ENCODE data around the gene RPL18A.

The RPL18A gene

DNA sequence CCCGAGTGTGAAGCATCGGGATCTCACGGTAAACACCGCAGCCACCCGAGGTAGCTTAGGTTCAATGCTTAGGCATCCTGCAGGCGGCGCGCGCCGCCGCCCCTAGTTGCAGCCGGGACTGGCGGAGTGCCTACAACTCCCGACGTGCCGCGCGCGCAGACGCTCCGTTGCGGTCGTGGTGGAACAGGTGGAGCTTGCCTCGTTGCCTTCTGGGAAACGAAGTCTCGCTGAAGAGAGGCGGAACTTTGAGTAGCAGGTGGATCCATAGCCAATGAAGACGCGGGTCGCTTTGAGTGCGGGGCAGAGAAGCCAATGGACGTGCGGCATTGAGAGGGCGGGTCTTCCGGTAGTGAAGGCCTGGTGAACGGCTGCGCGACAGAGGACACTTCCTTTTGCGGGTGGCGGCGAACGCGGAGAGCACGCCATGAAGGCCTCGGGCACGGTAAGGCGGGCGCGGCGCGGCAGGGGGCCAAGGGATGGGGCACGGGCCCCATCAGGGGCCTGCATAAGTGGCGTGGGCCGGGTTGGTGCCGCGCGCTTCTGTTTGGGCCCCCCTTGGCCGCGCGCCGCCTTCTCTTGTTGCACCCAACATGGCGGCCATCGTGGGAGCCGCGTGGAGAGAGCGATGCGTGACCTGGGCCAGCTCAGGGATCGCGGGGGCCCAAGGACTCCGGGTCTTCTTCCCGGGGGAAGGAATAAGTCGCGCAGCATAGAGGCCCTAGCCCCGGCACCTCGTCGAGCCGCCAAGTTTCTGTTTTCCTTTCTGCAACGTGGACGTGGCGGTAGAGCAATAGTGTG lies at the start of gene RPL18A:
RPL18A (plus strand) TSS at position 378 of the 798 bp plus-strand sequence; CDS start at position 425, 47 bp downstream.
- peak; percentile 98 to 99 for DNase-seq

DNA sequence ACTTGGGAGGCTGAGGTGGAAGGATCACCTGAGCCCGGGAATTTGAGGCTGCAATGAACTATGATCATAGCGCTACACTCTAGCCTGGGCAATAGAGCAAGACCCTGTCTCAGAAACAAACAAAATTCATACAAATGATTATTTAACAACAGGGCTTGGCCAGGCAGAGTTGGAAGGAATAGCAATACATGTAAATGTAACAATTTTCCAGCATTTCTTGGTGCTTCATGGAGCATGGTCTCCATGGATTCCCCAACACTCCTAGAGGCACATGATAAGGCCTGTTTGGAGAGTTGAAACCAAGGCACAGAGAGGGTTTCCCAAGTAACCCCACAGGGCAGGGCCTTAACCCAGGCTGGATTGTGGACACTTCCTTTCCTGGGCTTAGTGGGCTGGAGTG lies 48.6 kb upstream of the RPL18A start:
- no peak for DNase-seq

DNA sequence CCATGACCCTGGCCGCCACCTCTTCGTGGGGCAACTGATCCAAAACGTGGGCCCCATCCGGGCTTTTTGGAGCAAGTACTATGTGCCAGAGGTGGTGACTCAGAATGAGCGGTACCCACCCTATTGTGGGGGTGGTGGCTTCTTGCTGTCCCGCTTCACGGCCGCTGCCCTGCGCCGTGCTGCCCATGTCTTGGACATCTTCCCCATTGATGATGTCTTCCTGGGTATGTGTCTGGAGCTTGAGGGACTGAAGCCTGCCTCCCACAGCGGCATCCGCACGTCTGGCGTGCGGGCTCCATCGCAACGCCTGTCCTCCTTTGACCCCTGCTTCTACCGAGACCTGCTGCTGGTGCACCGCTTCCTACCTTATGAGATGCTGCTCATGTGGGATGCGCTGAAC lies 48.0 kb upstream of the RPL18A start:
- DNase-seq: no peak

DNA sequence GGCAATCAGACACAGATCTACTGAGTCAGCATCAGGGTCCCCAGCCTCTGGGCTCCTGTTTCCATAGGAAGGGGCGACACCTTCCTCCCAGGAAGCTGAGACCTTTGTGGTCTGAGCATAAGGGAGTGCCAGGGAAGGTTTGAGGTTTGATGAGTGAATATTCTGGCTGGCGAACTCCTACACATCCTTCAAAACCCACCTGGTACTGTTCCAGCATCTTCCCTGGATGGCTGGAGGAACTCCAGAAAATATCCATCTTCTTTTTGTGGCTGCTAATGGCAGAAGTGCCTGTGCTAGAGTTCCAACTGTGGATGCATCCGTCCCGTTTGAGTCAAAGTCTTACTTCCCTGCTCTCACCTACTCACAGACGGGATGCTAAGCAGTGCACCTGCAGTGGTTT lies 47.6 kb upstream of the RPL18A start:
- no peak for DNase-seq

DNA sequence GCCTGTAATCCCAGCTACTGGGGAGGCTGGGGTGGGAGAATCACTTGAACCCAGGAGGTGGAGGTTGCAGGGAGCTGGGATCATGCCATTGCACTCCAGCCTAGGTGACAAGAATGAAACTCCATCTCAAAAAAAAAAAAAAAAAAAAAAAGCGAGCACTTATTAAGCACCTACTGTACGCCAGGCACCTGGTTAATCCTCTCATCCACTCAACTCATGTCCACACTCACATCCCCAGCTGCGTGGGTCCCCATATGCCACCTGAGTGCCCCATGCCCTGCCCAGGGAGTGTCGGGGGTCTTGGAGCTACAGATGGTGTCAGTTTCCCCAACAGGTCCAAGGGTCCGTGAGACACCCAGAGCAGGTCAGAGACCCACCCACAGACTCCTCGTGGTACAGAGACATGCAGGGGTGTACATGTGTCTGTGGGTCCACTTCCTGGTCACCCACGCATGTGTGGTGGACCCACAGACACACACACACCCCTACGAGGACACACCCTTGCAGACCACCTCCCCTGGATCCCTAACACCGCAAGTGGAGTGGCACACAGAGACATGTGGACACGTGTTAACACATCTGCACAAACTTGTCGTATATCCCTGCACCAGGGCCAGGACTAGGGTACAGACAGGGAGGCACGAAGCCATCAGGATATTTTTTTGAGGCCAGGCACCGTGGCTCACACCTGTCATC lies 41.9 kb upstream of the RPL18A start:
- DNase-seq: no peak

DNA sequence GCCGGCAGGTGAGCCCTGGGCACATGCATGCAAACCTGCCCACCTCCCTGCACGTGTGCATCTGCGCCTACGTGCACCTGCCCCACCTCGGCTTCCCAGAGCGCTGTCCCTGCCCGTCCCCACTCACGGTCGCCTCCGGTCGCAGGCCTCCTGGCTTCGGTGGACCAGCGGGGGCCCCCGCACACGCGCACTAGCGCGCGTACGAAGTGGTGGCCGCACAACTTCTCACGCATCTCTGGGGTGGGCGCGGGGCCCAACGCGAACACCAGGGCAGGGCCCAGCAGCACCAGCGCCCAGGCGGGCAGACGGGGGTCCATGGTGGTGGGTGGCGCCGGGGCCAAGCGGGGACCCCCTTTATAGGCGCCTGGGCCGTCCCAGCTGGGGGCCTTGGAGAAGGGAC lies 38.5 kb upstream of the RPL18A start, which contains the start of gene INSL3:
INSL3 (minus strand) TSS at position 330 of the 400 bp plus-strand sequence; CDS start at position 317, 13 bp downstream.
- no peak for DNase-seq

DNA sequence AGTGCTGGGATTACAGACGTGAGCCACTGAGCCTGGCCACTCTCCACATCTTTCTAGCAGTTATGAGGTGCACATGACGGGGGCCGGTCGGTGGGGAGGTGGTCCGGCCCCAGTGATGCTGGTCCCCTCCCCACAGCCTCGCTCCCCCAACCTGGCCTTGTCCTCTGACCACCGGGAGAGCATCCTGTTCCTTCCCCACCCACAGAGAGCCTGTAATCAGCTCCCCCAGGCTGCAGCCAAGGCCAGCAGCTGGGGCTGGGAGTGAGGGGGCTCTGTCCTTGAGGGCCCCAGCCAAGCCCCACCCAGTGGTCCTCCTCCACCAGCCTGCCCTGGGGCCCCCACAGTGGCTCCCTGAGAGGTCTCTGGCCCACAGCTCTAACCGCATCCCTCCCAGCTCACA lies 35.4 kb upstream of the RPL18A start:
- DNase-seq: no peak

DNA sequence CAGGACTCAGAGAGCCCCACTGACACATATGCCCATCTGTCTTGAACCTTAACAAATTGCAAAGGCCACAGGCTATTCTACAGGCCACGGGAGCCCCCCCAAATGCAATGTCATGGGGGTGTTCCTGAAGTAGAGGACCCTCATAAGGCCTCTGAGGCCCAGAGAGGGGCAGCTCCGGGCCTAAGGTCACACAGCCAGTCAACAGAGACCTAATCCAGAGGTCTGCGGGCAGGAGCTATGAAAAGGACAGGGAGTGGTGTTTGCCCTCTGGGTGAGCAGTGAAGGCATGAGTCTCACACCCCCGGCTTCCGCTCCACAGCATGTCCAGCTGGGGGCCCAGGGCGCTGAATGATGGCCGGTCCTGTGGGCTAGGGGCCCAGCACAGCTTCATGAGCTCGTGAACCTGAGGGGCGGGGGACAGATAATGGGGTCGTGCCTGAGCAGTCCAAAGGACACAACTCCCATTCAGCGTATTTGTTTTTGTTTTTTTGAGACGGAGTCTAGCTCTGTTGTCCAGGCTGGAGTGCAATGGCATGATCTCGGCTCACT lies 33.1 kb upstream of the RPL18A start:
- no peak for DNase-seq

DNA sequence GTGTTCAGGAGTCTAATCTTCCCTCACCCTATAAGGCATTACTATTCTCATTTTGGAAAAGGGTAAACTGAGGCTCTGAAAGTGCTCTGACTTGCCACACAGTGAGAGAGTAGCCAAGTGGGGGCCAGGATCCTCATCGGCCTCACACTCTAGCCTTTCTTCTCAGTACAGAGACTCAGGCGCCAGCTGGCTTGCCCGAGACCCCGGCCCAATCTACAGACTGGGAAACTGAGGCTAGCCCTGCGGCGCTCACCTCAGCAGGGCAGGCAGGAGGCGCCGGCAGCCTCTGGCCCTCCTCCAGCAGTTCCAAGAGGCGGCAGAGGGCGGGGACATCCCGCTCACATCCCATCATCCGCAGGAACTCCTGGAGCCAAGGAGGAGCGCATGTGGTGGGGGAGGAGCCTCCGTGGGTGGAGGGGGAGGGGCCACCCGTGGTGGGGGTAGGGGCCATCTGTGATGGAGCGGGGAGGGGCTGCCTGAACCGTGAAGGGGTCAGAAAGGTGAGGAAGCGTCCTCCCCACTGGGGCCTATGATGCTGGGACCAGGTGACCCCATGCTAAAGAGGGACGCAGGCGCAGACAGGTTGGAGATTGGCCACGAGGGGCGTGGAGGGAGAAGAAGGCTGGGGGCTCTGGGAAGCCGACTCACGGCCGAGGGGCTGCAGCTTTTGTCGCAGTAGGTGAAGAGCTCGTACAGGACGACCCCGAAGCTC lies 29.7 kb upstream of the RPL18A start:
- DNase-seq: no peak

DNA sequence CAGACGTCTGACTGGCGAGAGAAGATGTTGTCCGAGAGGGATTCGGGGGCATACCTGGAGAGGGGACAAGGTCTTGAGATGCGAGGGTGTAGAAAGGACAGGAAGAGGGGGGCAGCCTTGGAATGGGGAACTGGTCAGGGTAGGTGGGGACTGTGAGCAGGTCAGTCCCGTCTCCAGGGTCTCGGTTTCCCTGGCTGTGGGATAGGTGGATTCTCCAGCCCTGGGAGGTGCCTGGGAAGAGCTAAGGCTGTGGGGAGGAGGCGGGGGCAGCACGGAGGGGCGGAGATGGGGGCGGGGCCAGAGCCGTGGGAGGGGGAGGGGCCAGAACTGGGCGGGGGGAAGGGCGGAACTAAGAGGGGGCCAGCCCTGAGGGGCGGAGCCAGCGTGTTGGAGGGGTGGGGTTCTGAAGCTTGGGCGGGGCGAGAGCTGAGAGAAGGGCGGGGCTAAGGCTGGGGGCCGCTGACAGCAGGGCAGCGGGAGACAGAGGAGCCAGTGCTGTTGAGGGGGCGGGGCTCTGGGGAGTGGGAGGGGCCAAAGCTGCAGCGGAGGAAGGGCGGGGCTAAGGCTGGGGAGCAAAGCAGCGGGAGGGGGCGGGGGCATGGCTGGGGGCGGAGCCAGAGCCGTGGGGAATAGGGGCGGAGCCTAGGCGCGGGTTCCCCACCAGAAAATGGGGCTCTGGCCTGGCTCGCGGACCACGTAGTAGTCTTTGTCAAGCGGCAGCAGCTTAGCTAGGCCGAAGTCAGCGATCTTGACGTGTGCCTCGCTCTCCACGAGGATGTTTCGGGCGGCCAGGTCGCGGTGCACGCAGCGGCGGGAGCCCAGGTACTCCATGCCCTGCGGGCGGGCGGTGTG lies 28.9 kb upstream of the RPL18A start:
- peak; percentile 59 to 63 for DNase-seq

DNA sequence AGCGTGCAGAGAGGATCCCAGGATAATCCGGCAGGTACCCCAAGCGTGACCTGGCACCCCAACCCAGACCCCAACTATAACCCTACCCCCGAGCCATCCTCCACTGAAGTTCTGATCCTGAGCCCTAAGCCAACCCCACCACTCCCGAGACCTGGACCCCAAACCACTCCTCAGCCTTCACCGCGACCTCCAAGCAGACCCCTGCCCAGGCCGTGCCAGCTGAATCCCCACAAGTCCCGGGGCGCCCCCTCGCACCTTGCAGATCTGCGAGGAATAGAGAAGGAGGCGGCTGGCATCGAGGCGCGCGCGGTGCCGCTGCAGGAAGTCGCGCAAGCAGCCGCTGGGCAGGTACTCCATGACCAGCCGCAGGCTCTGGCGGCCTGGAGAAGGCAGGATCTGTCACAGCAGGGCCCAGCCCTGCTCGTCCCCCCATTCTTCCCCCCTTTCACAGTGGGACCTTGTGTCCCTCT lies 28.3 kb upstream of the RPL18A start:
- DNase-seq: no peak

DNA sequence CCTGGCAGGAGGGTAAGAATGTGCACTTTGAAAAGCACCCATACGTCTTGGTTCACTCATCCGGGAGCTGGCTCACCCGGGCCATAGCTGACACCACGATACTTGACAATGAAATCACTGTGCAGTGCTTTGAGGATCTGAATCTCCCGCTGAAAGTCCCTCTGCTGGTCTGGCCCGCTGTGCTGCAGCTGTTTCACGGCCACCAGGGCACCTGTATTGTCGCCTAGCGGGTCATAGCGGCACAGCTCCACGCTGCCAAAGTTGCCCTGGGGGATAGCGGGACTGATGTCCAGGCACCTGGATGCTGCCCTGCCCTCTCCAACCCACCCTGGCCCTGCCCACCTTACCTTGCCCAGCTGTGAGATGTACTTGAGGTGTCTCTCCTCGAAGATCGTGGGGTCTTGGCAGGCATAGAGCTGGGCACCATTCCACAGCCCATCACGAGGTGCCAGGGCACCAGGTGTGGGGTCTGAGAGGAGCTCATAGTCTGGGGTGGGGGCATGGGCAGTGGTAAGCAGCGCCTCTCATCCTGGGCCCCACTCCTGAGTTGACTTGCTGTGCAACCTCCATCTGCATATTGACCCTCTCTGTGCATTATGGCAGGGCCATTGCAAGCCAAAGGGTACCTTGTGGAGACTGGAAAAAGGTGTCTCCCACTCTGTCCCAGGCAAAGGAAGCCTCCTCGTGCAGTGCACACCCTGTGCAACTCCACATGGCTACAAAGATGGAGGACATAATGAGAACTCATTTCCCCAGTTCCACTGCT lies 27.1 kb upstream of the RPL18A start:
- DNase-seq: no peak

DNA sequence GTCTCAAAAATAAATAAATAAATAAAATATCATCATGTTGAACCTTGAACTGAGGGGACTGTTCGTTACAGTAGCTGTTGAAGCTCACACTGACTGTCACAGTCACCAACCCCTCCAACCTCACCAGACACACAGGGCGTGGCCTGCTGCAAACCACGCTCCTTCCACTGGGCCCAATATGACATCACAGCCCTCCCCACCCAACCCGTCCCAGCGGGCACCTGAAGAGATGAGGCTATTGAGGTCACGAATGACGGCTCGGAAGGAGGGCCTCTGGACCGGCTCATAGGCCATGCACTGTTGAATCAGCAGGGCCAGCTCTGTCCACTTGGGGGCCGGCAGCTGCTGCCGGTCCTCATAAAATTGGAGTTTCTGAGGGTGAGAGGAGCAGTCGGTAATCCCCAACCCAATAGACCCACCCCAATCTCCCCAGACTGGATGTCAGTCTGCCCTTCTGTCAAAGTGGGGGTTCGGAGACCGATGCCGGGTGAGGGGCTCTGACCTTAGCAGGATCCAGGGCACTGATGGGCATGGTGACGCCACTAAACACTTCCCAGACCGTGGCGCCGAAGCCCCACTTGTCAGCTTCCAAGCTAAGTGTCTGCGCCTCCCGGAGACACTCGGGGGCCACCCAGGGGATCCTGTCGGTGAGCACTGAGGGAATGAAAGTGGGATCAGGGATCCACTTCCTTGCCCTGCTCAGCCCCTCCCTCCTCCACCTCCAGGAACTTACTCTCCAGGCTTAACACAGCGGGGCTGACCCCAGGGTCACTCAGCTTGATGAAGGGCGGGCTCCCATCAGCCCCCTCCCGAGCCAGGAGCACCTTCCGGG lies 25.1 kb upstream of the RPL18A start:
- DNase-seq: no peak

DNA sequence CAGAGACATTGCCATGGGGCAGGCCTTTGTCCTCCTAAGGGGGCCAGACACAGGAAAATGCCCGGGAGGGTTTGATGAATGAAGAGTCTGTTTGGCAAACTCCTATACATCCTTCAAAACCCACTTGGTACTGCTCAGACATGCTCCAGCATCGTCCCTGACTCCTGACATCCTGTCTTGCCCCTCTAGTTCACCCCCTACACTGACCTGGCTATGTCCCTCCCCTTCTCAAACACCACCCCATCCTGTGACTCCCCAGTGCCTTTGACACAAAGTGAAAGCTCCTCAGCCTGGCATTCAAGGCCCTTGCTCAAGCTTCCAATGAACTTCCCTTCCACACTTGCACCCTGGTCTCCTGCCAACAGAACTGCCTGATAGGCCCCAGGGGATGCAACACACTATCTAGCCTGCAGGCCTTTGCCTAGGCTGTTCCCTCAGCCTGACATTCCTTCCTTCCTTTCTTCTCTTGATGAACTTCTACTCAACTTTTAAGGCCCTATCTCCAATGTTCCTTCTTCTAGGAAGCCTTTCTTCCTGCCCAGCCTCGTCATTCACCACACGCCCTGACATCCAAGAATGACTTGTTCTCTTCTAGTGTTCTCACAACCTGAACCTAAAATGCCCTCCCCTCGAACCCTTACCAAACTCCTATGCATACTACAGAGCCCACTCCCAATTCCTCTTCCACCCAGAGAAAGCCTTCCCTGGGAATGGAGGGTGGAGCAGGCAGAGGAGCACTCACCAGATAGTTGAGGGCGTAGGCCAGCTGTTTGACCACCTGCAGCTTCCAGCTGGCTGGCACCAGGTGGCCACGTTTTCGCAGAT lies 24.3 kb upstream of the RPL18A start:
- no peak for DNase-seq

DNA sequence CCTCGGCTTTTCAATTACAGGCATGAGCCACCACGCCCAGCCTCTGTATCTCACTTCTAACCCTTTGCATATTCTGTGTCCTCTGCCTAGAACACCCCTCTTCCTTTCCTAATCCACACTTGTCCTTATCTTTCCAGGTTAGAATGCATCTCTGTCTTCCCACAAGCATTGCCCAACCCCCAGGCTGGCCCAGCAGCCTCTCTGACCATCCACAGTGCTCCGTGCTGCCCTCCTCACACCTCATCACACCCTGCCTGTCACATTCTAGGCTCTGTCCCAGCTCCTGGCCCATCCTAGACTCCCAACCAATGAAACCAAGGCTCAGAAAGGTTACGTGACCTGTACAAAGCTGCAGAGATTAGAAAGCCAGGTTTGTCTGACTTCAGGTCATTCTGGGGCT lies 23.2 kb upstream of the RPL18A start:
- DNase-seq: no peak

DNA sequence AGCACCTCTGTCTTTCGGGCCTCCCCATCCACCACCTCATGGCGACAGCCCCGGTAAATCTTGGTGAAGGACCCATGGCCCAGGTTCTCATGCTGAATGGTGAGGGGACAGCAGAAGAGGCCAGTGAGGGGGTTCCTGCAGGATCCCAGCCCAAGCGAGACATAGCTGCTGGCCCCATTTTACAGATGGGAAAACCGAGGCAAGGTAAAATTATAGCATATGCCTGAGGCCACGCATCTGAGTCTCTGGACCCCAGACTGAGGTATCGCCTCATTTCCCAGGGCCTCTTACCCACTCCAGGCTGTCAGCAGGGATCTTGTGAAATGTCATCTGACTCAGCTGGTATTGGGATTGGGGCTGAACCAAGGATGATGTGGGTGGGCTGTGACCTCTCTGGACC lies 21.7 kb upstream of the RPL18A start:
- DNase-seq: no peak

DNA sequence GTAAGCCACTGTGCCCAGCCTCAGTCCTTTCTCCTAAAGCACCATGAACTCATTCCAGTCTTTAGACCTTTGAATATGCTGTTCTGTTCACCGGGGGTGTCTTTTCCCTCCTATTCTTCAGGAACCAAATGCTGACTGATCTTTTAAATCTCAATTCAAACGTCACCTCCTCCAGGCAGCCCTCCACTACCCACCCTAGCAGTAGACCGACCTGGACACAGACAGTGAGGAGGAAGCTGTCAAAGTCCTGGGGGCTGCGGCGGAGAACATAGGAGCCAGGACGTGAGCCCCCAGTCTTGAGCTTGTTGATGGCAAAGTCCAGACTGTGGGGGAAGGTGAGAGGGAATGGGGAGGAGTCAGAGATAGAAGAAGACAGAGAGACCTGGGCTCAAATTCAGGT lies 19.7 kb upstream of the RPL18A start:
- DNase-seq: no peak

DNA sequence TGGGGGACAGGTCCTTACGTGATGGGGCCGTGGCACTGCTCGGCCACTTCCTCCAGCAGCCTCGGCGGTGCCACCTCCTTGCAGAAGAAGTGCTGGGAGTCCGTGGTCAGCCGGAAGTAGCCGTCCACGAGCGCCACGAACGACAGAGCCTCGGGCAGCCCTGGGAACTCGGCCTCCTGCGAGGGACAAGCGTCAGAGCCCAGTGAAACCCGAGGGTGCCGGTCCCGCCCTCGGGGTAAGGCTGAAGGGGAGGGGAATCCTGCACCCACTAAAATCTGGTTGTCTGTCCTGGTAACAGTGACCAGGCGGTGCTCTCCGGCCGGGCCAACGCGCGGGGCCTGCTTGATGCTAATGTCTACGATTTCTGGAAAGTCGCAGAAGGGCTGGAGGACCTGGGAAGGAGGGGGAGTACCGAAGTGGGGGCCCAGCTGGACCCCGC lies 18.3 kb upstream of the RPL18A start:
- no peak for DNase-seq
